ENCODE measurements around the gene MCM7.

MCM7 gene

DNA sequence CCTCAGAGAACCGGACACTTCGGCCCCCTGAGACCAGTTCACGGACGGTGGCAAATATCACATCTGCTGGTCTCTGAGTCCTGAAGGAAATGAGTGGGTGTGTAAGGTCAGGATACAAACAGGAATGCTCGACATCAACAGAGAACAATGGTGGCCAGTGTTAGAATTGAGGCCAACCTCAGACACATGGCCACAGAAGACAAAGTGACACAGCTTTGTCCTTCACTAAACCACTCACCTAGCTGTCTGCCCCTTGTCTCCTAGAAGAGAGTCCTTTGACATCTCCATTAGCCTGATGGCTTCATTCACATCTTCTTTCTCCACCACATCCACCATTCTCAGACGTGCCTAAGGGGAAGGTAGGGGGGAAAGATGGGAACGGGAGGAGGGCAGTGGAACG is 8.1 kb downstream of the MCM7 start:
- DNase-seq, result no peak

- DNase-seq, result no peak
These were observed 9.6 kb downstream of the MCM7 start for GRCh38 chr7:100091411-100092181.

DNA sequence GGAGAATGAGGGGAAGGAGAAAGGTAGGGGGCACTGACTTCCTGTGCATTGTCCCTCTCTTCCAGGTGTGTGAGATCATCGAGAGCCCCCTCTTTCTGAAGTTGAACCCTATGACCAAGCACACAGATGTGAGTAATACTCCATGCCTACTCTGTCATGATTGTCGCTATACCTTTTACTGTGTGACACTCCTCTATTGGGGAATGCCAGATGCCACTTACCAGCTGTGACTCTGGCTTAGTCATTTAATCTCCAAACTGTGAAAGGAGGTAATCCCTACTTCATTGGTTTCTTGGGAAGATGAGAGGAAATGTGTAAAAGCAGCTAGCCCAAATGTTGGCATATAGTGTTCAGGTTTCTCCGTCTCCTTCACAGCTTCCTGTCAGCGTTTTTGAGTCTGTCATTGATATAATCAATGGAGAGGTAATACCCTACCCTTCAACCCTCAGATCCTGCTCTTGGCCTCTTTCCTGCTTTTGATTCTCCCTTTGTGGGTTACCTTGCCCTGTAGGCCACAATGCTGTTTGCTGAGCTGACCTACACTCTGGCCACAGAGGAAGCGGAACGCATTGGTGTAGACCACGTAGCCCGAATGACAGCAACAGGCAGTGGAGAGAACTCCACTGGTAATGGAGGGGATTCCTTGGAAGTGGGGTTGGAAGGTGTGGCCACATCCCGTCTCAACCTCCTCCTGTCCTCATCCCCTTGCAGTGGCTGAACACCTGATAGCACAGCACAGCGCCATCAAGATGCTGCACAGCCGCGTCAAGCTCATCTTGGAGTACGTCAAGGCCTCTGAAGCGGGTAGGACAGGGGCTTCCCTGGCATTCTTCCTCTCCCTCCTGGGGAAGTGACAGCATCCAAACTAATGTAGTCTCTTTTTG is 10.4 kb downstream of the MCM7 start:
- DNase-seq, result no peak

DNA sequence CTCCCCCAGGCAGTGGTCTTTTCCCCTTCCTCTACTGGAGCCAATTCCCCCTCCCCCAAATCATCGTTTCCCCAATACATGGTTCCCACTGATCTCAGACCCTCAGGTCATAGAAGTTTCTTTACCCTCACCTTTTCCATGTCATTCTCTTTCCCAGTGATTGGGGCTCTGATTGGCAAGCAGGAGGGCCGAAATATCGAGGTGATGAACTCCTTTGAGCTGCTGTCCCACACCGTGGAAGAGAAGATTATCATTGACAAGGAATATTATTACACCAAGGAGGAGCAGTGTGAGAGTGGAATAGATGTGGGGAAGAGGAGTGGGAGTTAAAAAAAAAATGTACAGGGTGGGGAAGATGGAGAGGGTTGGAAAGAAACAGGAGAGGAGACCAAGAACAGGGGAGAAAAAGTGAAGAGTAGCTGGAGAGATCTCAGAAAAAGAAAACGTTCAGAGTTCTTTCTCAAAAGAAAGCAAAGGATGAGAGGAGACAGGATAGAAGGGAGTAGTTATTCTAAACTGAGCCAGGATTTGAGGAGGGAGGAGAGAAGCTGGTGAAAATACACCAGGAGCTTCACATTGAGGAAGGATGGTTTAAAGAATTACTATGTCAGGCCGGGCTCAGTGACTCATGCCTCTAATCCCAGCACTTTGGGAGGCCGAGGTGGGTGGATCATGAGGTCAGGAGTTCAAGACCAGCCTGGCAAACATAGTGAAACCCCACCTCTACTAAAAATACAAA is 11.6 kb downstream of the MCM7 start:
- DNase-seq, result no peak

DNA sequence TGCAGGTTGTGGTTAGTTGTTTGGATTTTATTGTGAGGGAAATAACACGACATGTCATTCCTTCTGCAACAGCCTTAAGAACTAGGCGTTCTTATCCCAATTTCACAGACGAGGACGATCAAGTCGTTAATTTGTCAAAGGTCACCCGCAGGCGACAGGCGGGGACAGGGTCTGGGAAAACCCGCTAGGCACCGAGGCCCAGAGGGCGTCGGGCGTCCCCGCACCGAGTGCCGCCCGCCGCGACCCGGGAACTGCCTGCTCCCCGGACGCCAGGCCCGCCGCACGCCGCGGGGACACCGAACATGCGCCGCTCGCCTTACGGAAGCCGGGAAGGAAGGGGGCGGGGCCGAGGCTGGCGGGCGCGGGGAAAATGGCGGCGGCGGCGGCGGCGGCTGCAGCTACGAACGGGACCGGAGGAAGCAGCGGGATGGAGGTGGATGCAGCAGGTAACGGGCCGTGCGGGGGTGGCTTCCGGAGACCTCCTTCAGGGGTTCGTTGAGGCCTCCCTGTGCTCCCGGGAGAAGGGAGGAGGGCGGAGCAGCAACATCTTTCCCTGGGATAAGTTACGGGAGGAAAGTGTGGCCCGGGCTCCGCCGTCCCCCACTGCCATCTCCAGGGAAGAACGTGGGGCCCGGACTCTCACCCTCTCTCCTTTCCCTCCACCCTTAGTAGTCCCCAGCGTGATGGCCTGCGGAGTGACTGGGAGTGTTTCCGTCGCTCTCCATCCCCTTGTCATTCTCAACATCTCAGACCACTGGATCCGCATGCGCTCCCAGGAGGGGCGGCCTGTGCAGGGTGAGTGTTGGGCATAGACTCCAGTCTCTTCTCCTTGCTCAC is 12.4 kb downstream of the MCM7 start, which contains the start of gene COPS6:
Gene COPS6 (plus strand): TSS at position 349 of the 837 bp plus-strand sequence. CDS start 22 bp downstream, at position 371.
- peak; percentile 78 for DNase-seq

DNA sequence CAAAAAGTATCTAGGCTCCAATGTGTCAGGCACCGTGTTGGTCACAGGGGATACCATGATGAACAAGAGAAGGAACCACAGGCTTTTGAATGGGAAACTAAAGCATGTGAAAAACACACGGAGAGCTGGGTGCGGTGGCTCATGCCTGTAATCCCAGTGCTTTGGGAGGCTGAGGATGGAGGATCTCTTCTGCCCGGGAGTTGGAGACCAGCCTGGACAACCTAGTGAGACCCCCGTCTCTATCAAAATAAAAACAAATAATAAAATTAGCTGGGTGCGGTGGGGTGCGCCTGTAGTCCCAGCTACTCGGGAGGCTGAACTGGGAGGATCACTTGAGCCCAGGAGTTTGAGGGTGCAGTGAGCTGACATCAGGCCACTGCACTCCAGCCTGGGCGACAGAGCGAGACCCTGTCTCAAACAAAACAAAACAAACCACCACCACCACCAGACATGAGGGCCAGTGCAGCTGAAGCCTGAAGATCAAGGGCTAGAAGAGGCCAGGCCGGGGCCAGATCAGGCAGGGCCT is 13.0 kb downstream of the MCM7 start:
- no peak for DNase-seq

DNA sequence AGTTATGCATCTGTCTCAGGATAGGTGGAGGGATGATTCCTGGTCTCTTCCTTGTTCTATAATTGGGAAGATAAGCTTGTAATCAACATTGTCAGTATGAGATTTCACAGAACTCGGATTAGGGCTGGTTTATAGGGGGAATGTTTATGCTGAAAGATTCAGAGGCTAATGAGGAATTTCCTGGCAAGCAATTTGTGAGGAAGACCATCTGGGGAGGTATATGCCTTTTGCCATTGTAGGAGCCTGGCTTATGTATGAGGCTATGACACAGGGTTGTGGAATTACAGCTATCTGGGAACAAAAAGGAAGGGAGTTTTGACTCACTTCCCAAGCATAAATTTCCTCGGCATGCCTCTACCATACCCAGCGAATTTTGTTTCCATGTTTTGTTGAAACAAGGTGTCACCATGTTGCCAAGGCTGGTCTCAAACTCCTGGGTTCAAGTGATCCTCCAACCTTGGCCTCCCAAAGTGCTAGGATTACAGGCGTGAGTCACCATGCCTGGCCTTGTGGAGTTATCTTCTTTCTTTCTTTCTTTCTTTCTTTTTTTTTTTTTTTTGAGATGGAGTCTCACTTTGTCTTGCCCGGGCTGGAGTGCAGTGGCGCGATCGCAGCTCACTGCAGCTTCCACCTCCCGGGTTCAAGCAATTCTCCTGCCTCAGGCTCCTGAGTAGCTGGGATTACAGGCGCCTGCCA is 14.0 kb downstream of the MCM7 start:
- DNase-seq, result no peak

DNA sequence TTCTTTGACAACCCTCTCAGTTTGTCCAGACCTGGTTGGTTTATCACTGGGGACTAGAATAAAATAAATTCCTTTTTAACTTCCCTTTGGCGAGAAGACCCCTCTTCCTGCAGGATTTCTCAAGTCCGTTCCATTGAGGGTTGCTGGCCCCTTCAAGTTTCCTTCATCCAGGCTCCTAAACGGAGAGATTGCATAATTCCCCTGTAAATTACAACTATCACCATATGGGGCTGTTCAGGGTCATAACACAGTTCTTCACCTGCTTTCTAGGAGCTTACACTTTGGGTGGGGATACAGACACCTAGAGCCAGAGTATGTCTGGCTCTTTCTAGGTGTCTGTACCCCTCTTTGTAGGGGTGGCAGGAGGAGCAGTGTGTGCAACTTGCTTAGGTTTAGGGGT is 15.7 kb downstream of the MCM7 start:
- DNase-seq, result no peak

- no peak for DNase-seq
These were observed 18.2 kb downstream of the MCM7 start for GRCh38 chr7:100082978-100083377.

DNA sequence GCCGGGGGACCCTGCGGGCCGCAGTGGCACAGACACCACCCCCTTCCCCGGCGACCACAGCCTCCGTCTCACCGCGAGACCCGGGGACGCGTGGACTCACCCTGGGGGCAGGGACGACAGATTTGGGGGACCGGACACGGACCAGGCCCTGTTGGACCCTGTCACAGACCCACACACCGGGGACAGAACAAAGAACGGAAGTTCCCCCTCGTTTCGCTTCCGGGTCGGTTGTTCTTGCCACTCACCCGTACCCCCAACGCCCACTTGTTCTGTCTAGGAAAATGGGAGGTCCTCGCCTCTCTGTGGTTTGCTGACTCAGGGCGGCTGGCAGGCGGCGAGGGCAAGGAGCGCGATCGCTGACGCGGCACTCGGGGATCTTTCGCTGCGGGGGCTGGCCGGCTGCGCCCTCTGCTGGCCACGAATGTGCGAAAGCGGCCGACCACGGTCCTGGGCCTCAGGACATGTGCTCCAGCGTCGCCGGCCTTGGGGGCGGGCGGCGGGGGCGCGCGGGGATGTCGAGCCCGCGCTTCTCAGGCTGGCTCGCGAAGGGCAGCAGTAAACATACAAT is 19.6 kb downstream of the MCM7 start, which contains the start of gene ZNF3:
Gene ZNF3 (minus strand): TSS at position 189 of the 568 bp plus-strand sequence. CDS start 4,366 bp downstream, outside the sequence.
- DNase-seq, result peak; percentile 98

DNA sequence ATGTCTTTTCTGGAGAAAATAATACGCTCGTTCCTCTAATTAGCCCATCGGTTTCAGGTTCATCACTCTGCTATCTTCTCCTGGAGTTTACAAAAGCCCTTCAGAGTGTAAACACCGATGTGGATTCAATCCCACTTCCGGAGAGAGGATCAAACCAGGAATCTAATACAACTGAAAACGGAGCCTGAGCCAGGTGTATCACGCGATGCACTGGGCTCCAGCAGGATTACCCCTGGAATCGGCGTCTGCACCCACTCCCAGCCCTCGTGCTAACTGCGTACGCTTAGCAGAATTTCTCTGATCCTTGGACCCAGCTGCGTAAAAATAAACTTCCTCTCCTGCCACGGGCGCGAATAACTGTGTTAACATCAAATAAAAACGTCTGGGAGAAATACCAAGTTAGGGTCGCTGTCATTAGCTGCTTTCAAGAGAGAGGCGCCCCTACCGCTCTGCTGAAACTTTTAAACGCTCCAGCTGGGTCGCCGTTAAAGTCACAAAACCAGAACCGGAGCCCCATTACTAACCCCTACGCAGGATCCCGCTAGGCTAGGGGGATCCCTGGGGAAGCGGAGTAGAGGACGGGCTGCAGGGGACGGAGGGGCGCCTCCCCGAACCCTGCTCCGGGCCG is 20.2 kb downstream of the MCM7 start:
- DNase-seq, result no peak

DNA sequence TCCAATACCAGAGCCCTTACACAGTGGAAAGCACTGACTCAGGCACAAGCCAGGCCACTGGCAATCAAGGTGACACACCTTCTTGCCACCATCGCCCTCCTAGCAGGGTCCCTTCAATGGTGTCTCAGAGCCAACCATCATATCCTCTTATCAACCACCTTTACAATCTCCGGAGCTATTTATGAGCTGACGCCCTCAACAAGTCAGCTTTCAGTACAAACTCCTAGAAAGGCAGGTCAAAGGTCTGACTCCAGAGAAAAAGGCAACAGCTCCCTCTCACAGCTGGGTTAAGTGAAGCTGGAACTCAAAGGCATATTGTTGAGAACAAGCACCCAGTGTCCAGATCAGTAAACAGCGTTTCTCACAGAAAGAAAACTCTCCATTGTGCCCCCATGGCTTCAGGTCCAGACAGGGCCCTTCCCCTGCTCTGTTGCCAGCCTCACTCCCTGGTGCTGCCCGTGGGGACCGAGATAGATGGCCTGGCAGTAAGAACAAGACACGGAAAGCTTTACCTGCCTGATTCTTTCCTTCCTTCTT is 22.1 kb downstream of the MCM7 start:
- DNase-seq, result no peak

GRCh38 chr7:100077205-100077604 is 24.0 kb downstream of the MCM7 start:
- DNase-seq, result no peak

DNA sequence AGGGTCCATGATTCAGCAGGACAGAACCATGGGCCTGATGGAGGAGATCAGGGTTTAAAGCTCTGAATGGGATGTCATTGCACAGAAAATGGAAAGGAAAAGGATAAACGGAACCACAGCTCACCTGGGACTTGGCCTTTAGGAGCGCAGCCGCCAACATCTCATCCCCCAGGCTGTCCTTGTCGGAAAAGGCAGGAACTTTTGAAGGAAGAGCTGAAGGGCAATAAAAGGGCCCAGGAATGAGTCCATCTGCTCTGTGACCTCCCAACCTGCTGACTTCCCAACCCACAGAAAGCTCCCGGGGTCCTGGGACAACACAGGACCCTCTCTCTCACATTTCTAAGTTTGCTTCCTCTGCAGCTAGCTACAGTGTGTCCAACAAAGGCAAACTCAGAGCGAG is 25.8 kb downstream of the MCM7 start:
- DNase-seq, result no peak

DNA sequence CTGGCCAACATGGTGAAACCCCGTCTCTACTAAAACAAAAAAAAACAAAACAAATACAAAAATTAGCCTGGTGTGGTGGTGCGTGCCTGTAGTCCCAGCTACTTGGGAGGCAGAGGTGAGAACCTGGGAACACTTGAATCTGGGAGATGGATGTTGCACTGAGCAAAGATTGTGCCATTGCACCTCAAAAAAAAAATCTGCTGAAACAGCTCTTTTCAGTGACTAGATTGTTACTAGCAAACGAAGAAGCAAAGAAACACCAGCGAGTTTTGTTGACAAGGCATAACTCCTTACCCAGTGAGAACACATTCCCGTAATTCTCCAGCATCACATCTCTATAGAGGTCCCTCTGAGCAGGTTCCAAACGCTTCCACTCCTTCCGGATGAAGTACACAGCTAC is 26.4 kb downstream of the MCM7 start:
- DNase-seq, result no peak

GRCh38 chr7:100072462-100072861 is 28.7 kb downstream of the MCM7 start:
- DNase-seq, result no peak

DNA sequence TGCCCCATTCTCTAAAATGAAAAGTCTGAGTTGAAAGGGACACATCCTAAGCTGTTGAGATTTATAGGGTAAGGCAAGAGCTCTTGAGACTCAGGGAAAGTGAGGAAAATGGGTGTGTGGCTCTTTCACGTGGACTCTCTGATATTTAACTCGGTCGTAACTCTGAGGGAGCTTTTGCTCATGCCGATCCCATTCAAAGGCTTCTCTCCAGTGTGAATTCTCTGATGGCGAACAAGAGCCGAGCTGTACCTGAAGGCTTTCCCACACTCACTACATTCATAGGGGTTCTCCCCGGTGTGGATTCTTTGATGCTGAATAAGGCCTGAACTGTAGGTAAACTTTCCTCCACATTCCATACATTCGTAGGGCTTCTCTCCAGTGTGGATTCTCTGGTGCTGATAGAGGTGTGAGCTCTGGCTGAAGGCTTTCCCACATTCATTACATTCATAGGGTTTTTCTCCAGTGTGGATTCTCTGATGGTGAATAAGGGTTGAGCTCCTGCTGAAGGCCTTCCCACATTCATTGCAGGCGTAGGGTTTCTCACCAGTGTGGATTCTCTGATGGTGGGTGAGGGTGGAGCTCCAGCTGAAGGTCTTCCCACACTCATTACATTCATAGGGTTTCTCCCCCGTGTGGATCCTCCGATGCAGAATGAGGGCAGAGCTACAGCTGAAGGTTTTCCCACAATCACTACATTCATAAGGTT is 30.0 kb downstream of the MCM7 start:
- no peak for DNase-seq

DNA sequence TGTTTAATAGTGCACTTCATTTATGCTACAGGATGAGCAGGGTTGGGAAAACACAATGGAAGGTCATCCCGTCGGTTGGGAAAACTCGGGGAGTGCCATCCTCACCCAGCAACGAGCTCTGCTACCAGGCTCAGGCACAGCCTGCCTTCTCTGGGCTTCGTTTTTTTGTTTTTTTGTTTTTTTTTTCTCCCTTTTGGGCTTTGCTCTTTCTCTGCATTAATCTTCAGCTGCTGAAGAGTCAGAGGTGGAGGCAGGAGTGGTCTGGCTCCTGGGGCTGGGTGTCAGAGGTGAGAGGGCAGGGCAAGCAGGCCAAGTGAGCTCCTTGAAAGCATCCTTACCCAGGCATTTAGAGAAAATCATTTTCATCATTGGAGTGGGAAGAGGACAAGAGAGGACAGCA is 31.2 kb downstream of the MCM7 start:
- no peak for DNase-seq

- no peak for DNase-seq
These were observed 34.2 kb downstream of the MCM7 start for GRCh38 chr7:100066953-100067352.
